GM19240 (cell line): ENCODE measurements around the gene COG4.
"Not testable (repeated sequence)": the region's sequence is repeated elsewhere in the genome, so short reads cannot be mapped to it uniquely, and the experiment has no call there.

Experiments used
- DNase-seq: peaks from one replicate; pipeline ENCODE4 v3.0.0; 2011; ENCODE audit warnings: low spot score; ENCODE audit not compliant: insufficient read length

COG4 gene

GRCh38 chr16:70457446-70458166 is 65.7 kb downstream of the COG4 start:
- no peak for DNase-seq

- no peak for DNase-seq
These were observed 67.4 kb downstream of the COG4 start for GRCh38 chr16:70455910-70456309.

GRCh38 chr16:70454222-70455034 is 68.9 kb downstream of the COG4 start, which contains the start of gene FCSK:
TSS of gene FCSK (plus strand) at chr16:70454595. CDS start at chr16:70463191, 8,596 bp downstream.
- DNase-seq = peak; percentile 93

- no peak for DNase-seq
These were observed 69.5 kb downstream of the COG4 start for GRCh38 chr16:70453892-70454221.

- no peak for DNase-seq
These were observed 70.0 kb downstream of the COG4 start for GRCh38 chr16:70453117-70453891.

GRCh38 chr16:70451004-70451340 is 72.4 kb downstream of the COG4 start:
- DNase-seq = not testable (repeated sequence)

- not testable (repeated sequence) for DNase-seq
These were observed 73.0 kb downstream of the COG4 start for GRCh38 chr16:70450142-70451003.

- no peak for DNase-seq
These were observed 75.3 kb downstream of the COG4 start for GRCh38 chr16:70448075-70448474.

GRCh38 chr16:70444249-70445063 is 78.9 kb downstream of the COG4 start:
- no peak for DNase-seq

GRCh38 chr16:70442344-70442743 is 81.0 kb downstream of the COG4 start:
- DNase-seq = no peak

- no peak for DNase-seq
These were observed 81.9 kb downstream of the COG4 start for GRCh38 chr16:70441406-70441990.

- DNase-seq = no peak
These were observed 83.2 kb downstream of the COG4 start for GRCh38 chr16:70440009-70440692.

- DNase-seq = peak; percentile 86
These were observed 84.1 kb downstream of the COG4 start, which contains the start of gene ST3GAL2 for GRCh38 chr16:70438969-70439862. TSS of gene ST3GAL2 (minus strand) at chr16:70439100. CDS start at chr16:70398530, 40,570 bp downstream.

- no peak for DNase-seq
These were observed 84.8 kb downstream of the COG4 start for GRCh38 chr16:70438585-70438968.

GRCh38 chr16:70437582-70438557 is 85.5 kb downstream of the COG4 start:
- no peak for DNase-seq

- no peak for DNase-seq
These were observed 86.3 kb downstream of the COG4 start for GRCh38 chr16:70437017-70437581.
